MV-4-11 (cell line): Measurements from ENCODE around the gene ALCAM.

Source experiments
- DNase-seq: peaks from one replicate; lab custom pipeline; 2025; lab: John Stamatoyannopoulos, UW

ALCAM gene

DNA sequence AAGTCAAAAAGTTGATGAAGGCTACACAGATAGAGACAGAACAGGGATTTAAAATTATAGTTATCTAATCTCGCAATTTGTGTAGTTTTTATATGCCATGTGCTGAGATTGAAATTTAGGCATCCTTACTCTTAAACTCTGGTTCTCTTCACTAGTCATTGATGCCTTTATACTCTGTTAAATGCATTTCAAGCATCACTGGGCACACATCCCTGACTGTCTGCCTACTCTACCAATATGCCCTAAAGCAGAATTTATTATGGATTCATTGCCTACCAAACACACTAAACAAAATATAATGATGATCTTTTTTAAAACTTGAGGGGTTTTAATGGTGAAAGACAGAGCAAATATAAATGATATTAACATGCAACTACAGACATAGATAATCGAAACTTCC, 10.3 kb upstream of the ALCAM start:
- DNase-seq: no peak

DNA sequence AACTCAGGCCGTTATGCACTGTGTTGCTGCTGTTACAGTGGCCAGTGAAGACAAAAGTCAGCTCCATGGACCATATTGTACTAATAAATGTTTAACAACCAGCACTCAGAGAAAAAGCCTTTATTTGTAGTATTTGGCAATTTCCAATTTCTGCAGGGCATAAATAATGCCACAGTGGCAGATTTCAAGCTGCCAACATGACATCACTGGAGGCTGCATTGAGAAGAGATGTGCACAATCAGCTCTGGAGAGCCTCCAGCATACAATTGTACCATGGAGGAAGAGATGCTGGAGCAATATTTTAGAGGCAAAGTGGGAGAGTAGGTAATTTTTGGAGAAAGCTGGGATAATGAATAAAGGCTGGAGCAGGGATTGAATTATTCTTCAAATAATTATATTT, 9.7 kb upstream of the ALCAM start:
- DNase-seq: no peak

DNA sequence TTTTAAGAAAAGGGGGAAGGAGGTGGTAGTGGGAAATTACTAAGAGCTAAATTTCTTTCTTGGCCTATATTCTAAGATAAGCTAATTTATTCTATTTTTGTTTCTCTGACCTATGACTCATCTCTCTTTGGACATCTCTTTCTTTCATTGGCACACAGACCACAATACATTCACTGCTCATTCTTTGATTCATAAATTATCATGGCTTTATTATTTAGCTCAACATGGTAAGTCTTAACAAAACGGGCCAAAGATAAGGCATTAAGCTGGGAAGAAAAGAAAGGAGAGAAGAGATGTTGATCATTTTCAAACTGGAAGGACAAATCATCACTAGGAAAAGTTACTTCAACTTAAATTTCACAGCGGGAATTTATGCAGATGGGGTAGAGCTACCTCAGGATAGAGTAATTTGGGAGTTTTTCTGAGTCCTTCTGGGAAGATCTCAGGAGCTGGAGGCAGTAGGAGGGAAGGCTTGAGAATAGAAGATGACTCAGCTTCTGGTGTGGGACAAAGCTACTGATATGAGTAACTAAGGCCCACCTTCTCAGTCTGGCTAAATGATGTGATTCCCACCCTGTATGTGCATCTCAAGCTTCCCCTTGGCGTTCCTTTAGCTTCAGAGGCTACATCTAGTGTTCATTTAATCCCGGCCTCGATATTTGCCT, 7.5 kb upstream of the ALCAM start:
- DNase-seq: peak; percentile 36

DNA sequence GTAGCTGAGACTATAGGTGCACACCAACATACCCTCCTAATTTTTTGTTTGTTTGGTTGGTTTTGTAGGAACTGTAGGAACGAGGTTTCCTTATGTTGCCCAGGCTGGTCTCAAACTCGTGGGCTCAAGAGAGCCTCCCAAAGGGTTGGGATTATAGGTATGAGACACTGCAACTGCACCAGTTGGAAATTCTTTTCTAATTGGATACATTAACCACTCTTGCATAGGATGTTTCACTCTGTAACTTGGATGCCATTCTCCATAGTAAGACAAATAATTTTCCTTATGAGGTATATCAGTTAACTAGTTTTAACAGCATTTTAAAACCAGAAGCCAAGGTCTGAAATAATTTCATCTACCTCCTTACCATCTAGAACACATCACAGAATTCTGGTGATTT, 6.7 kb upstream of the ALCAM start:
- DNase-seq: no peak

DNA sequence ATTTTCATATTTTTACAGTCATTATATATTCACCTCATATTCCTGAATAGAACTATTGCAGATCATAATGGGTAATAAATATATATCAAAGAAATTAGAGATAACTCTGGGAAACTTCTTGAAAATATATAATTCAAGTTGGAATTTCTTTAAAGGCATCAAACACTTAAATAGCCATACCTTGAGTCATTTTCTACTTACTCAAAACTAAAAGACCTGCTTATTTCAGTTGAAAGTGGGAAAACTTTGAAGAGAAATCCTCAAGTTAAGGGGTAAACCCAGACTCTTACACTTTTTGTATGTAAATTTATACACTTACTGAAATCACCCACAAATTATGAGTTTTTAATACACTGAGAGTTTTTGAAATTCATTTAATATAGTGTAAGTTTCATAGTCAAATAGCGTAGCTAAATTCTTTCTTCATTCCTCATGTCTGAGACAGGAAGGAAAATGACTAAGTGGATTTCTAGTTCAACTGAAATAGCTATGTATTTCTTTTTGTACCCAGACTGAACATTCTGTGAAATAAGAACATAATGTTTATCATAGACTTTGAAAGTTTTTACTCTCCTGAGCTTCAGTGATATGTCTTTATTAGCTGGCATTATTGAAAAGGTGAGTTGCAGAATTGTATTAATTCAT, 4.6 kb upstream of the ALCAM start:
- DNase-seq: no peak

DNA sequence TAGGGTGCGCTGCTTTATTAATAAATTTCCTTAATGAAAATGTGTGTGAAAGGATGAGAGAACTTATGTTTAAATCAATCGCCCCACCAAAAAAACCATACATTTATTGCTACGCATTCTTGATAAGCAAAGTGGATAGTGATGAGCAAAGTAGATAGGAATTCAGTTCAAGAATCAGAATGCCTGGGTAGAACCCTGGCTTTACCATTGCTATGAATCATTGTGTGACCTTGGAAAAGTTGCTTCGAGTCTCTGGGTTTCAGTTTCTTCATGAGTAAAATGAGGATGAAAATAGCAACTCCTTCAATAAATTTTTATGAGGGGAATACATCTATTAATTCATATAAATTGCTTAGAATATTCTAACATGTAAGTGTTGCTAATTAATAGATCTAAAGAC, 2.6 kb upstream of the ALCAM start:
- peak; percentile 4 for DNase-seq

DNA sequence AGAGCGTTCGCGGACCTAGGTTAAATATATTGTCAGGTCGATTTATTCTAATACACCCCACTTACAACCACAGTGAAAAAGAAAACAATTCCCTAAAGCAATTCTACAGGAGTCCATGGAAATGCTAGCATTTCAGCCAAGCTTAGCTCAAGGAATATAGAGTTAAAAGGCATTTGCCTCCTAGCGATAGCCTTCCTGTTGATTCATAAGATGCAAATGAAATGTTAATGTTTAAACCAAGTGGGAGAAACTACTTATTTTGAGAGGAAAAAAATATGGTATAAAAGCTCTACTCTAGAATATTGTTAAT, 1.7 kb upstream of the ALCAM start:
- DNase-seq: no peak

DNA sequence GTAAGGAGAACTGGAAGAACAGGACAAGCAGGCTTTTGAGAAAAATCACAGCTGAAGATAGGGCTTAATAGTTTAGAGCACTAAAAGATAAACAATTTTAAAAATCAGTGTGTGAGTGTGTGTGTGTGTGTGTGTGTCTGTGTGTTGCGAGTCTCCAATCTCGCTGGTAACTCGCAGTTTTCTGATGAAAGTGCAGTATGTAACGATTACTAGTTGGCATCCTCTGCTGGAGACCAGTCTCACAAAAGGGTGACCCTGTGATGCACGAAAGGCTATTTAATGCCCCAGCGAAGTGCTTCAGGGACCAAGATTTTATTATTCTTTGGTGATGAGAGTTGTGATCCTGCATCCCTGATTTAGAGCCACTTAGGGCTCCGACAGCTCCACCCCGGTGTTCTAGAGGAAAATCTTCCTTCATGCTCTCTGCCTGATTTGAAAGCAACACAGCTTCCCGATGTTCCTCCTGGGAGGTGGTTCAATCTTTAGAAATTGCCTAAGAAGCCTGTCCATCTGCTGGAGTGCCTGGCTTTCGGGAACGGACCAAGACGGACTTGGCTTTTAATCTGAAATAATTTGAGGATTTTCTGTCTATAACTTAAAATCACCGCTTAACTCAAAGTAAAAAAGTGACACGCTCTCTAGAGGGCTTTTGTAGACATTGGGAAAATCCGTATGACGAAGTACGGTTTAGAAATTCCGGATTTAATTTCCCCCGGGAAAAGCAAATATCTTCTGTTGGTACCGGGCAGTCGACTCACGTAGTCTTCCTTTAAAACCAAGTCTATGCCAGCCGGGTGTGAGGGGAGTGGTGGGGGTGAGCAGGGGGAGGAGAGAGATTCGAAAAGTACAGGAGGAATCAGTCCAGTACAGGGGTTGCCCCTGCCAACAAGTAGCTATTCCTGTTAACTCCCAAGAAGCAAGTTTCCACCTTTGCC, 1.1 kb upstream of the ALCAM start:
- no peak for DNase-seq

DNA sequence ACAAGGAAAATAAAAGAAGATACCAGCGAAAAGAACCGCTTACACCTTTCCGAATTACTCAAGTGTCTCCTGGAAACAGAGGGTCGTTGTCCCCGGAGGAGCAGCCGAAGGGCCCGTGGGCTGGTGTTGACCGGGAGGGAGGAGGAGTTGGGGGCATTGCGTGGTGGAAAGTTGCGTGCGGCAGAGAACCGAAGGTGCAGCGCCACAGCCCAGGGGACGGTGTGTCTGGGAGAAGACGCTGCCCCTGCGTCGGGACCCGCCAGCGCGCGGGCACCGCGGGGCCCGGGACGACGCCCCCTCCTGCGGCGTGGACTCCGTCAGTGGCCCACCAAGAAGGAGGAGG, 325 bp downstream of the ALCAM start:
- no peak for DNase-seq

DNA sequence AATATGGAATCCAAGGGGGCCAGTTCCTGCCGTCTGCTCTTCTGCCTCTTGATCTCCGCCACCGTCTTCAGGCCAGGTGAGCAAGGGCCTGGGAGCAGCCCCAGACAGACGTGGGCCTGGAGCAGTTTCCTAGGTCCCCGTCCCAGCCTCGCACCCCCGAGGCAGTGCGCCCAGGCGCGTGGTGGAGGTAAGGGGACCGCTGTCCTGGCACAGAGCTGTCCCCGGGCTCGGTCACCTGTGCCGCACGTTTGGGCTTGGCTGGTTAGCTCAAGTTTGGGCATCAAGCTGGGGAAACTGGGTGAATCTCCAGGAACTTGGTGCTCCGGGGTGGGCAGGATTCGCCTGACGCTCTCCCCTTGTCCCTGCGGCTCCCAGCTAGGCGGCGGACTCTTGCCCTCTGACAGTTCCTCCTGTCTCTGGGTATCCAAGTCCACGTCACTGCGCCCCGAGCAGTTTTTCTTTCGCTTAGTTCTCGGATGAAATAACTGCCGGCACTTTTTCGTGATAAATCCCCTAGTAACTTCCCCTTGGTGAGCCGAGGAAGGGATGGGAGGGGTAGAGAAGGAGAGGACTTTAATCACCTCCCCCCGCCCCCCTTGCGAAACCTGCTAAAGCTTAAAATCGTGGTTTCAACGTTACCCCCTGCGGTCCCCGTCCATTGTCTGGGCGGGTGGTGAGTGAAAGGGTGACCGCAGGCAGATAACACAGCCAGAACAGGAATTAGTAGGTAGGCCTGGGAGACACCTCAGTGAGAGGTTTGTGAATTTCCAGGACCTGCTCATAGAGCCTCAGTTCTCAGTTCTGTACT, 901 bp downstream of the ALCAM start:
- DNase-seq: peak; percentile 97

DNA sequence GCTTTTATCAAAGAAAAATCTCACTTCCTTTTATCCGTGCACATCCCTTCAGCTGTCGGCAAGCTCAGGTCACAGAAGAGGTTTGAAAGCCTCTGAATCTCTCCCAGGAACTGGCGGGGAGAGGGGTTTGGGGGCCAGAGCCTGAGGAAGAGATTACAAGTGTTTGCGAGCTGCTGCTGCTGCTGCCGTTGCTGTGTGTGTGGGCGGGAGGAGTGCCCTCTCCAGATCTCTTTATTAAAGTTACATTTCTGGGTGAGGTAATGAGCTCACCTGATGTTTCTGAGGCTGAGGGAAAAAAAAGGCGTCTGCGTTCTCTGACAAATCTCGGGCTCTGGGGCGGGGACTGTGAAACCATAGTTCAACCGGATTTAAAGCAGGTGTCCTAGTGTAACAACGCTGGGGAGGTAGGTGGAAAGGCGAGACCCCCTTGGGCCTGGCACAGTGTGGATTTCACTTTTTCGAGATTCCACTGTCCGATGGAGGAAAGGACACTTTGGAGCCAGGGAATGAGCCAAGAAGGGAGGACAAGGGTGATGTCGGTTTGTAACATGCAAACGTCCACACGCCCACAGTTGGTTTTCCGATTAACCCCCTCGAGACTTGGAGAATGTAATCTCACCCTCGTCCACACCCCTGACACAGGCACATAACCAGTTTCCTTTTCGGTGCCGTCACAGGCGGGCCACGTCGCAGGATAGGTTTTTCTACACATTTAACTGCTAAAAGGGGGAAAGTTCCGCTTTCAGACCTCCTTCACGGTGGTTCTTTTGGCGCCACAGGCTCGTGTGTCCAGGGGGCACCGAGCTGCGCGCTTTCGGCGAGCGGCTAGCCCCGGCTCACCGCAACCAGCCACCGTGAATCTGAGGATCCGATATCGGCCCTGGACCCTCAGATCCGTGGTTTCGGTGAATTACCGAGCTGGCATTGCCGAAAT, 2.1 kb downstream of the ALCAM start:
- peak; percentile 79 for DNase-seq

DNA sequence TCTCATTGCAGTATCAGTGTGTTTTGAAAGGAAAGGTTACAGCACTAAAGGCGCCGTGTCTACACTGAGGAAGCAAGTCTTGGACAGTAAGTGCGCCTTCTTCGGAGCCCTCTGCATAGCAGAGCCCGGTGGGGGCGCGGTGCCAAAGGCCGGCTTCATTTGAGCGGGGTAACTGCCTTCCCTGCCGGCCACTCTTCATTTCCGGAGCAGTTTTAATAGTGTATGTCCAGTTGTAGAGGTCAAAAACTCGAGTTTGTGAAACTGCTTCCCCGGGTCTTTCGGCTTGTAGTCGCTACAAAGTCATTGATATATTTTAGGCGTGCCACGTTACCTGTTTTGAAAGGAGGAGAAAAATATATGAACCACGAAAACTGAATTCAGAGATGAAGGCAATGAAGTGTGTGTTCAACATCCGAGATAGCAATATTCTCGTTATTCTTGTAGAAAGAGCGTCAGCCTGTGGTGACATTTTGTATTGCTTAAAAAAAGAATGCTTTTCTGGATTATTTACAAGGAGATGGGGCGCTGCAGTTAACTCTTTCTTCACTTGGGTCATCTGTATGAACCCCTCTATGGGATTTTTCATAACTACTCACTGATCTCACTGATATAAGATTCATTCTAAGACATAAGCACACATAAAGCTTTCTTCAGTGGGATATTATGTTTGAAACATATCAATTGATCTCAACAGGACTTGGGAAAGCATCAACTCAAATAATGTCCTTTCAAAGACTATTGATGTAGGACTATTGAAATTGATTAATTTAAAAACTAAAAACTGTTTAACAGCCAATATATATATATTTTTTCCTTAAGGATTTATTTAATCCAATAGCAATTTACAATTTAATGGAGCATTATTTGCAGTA, 3.0 kb downstream of the ALCAM start:
- DNase-seq: peak; percentile 76

DNA sequence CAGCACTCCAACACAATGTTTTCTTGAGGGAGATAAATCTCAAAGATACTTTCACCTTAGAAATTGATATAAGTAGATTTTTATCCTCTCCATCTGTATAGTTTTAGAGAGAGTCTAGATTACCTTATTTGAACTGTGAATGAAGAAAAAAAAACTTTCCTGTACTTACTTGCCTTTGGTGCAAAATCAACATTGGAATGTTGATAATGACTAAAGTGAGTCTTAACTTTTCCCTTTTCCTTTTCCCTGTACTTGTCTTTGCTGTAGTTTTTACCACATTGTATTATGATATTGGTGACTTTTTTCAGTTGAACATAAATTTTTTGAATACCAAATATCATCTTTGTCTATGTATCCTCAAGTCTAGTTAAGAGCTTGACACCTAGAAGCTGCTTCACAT, 6.7 kb downstream of the ALCAM start:
- DNase-seq: no peak

DNA sequence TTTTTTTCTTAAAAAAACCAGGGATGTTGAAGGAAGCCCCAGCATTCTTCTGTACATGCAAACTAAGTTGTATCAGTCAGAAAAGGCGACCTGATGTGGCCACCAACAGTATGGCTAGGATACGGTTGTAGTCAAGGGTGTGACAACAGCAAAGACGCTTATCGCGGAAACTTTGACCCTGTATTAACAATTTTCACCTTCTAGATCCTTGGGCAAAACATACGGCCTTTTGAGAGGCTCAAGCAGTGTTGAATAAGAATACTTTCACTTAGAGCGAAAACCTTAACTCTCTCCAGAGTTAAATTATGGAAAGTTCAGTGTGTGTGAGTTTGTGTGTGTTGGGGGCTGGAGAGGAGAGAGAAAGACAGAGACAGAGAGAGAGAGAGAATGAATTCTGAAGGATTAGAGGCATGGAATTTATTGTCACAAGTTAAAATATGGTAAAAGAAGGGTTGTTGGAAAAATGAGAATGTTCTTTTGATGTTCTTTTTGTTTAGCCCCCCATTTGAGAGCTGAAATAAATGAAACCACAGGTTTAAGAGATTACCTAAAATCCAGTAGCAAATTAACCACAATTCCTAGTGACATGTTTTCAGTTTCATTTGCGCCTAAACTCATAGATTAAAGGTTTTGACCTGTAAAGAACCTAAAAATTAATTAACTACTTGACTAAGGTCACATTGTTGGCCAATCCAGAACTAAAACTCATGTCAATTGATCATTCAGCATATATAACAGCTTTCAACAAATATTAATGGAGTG, 9.2 kb downstream of the ALCAM start:
- DNase-seq: no peak

DNA sequence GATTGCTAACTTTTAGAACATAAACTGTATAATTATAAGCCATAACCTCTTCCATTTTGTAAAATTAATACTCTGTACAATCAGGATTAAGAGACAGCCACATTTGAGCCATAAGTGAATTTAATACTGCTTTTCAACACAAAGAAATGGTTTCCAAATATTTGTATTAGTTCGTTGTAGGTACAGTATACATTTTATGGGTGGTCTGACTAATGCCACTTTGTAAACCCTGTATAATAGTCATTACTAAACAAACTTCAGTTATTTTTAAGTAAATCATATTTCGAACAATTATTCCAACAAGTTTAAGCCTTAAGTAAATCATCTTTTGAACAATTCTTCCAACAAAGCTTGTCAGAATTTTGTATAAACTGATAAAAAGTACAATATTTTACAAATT, 11.0 kb downstream of the ALCAM start:
- DNase-seq: no peak

DNA sequence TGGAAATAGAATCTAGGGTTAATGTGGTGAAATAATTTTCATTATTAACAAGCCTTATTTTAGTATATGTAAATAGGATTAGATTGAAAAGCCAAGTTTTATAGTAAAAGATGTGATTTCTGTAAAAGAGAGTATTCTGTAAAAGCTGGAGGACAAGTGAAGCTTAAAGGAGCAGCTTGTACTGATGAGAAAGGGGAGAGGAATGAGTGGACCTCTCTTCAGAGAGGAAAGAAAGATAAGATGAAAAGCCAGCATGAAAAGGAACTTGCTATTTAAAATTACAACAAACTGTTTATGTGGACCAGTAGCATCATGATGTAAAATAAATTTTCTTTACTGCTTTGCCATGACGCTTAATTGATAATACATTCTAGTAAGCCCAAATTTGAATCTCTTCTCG, 18.5 kb downstream of the ALCAM start:
- DNase-seq: no peak

DNA sequence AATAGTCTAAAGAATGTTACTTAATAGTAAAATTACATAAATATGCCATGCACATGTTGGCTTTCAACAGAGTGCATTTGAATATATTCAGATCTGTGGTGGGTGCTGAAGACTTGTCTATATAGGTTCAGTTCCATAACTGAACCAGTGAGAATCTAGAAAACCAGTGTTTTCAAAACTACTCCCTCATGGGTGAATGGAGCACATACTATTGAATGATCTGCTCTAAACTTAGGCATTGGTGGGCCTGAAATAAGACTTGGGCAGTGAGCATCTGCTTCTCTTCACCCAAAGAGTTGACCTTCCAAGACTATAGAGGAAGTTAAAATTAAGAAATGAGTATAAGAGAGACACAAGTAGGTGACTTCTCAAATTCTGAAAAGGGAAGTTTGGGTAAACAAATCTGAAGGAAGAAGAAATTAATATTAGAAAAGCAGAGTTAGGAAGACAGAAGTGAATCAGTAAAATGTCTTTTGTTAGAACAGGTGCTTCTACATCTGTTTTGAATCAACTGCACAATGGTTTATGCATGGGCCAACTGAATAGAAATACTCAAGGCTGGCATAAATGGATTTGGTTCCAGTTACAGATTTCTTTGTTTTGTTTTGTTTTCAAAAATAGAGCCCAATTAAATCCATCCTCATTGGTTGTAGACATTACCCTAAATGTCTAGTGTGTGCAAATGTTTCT, 19.3 kb downstream of the ALCAM start:
- peak; percentile 58 for DNase-seq

DNA sequence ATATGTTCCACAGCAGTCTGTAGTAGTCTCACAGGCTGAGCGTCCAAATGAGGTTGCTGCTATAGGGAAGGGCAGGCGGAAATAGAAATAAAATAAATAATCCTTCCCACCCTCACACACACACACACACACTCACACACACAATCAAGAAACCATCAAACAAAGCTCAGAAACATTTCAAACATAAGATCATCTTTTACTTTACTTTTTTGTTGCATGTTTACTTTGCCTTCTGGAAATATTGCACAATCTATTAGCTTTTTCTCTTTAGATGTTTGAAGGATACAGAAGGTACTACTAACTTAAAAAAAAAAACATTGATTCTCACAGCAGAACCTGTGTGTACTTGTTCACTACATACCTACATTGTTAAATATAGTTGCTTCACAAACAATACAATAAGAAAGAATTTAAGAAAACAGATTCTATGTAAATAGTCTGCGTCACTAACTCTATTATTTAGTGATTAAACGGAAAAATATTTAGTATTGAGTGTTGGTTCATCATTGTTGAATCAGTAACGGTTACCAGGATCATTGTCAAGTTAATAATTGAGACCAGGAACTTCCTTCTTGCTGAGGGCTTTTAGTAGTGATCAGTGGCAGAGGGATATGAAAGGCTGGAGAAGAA, 20.5 kb downstream of the ALCAM start:
- no peak for DNase-seq

DNA sequence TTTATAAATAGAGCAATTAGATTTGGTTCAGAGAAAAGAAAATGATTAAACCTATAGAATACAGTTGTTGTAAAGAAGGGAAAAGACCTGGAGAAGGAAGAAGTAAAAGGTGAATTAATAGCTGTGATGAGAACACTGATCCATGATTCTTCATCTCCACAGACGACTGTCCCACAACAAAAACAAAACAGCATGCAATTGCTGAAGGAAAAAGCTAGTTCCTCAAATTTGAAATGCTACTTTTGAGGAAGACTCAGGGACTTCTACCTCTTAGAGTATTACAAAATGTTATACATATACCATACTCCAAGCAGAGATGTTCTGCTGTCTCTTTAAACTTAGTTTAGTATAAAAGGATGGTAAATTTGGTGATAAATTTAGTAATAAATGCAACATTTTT, 21.5 kb downstream of the ALCAM start:
- DNase-seq: peak; percentile 46
